Measurements from ENCODE around the gene F2.
"Not testable (repeated sequence)": the region's sequence is repeated elsewhere in the genome, so short reads cannot be mapped to it uniquely, and the experiment has no call there.

F2 gene

GRCh38 chr11:46686886-46687795 lies 31.9 kb upstream of the F2 start:
- no peak for DNase-seq (ENCODE audit: low spot score)

DNA sequence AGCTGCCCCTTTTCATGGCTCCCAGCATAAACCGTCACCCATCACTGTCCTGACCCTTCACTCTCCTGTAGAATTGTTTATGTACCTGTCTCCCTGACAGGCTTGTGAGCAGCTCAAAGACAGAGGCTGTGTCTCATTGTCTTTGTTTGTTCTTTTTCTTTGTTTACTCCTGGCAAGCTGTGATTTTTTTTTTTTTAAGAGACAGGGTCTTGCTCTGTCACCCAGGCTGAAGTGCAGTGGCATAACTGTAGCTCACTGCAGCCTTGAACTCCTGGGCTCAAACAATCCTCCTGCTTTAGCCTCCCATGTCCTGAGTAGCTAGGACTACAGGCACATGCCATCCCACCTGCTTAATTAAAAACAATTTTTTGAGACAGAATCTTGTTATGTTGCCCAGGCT lies 28.3 kb upstream of the F2 start:
- no peak for DNase-seq (ENCODE audit: low spot score)

DNA sequence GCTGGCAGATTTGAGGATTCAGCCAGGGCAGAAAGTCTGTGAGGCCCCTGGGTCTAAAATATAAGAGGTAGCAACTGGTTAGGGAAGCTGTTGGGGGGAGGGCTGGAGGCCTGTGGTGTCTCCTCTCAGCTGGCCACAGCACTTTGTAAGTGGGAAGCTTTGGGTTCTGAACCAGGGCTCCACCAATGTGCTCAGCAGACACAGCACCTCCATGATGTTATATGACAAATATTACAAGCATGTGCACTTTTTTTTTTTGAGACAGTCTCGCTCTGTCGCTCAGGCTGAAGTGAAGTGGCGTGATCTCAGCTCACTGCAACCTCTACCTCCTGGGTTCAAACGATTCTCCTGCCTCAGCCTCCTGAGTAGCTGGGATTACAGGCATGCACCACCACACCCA lies 26.6 kb upstream of the F2 start:
- DNase-seq (ENCODE audit: low spot score), result no peak

- no peak for DNase-seq (ENCODE audit: low spot score)
Observed at GRCh38 chr11:46693597-46694012, 25.4 kb upstream of the F2 start.

DNA sequence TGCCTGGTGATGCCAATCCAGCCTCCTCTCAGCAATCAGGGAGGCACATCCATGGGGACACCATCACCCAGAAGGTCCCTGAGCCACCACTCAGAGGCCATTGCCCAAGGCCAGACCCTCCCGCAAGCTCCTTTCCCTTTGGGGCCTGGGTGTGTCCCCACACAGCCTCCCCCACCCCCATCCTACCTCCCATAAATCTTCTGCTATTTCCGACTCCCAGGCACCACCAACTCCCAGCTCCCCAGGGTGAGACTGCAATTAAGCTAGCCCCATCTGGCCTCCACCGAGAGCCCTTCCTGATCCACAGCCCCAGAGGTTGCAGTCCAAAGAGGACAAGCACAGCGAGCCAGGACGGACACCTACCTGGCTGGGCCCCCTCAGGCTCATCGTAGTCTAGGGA lies 24.9 kb upstream of the F2 start:
- DNase-seq (ENCODE audit: low spot score), result no peak

DNA sequence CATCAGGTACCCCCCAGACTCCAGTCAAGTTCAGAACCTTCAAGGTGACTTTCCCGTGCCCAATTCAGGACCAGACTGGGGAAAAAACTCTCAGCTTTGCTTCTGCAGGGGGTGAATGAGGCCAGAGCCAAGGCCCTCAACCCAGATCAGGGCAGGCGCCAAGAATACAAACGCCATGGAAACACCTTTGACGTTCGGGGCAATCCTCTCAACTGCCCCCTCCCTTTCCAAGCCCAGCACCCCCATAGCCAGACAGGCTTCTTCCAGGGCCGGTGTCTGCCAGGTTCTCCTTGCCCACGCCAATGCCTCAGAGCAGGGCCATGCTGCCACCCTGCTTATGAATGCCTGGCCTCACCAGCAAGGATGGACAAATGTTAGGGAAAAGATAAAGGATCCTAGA lies 24.4 kb upstream of the F2 start:
- DNase-seq (ENCODE audit: low spot score), result no peak

- DNase-seq (ENCODE audit: low spot score), result no peak
Observed at GRCh38 chr11:46695345-46696211, 23.4 kb upstream of the F2 start.

- DNase-seq (ENCODE audit: low spot score), result no peak
Observed at GRCh38 chr11:46696212-46696558, 22.8 kb upstream of the F2 start.

DNA sequence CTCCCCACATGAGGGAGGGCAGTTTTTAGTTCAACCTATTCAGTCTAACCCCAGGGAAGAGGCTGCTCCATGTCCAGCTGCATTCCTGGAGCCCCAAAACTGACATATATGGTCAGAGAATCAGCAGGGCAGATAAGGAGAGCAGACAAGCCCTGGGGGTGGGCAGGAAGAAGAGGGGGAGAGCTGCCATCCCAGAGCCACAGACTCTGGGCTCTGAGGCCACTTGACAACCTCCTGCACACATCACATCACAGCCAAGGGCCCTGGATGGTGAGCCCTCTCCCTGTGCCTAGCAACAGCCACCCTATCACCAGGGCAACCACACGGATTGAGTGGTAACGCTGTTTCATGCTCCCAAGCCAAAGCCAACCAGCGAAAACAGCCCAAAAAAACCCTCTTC lies 21.7 kb upstream of the F2 start:
- DNase-seq (ENCODE audit: low spot score), result no peak

- DNase-seq (ENCODE audit: low spot score), result no peak
Observed at GRCh38 chr11:46697723-46698122, 21.3 kb upstream of the F2 start.

DNA sequence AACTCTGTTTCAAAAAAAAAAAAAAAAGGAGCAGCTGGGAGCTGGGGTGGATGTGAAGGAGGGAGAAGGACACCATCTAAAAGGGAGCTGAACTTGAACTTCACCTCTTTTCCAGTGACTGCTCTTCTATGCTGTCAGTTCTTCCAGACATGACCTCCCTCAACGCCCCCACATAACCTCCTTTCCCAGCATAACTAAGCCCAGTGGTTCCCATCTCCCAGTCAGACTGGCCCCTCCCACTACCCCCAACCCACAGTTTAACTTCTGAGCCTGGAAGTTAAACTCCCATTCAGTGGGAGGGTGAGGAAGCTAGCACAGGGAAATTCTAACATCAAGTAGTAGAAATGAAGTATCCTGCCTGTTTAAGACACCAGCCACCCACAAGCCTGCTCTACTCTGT lies 20.4 kb upstream of the F2 start:
- DNase-seq (ENCODE audit: low spot score), result no peak

DNA sequence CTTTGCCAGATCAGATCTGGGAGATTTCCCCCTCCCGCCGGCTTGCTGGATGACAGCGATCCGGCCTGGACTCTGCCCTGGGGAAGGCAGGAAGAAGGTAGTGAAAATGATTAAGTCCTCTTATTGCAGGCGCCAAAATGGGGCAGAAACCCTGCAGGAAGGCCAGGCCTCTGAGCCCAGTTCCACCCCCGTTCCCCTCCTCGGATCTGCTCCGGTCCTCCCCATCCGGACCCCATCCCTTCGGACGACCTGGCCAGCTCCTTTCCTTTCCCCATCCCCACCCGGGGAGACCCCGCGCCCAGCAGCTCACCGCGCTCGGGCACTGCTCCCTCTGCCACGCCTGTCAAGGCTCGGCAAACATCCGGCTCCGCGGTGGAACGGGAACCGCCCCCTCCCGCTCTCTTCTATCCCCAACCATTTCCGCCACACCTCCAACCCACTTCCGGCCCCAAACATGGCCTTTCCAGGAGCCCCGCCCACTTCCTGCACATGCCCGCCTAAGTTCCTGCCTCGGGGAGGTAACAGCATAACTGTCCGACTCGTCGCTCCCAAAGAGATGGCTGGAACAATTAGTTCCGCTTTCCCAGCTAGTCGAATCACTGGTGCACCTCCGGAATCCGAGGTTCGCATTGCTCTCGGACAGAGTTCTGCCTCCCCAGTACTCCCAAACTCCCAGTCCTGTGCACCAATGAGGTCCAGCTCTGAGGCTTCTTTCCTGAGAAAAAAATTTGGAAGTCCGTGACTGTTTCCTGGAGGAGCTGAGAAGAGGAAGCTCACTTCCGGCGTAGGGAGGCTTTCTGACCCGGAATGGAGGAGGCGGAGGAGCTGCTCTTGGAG lies 18.6 kb upstream of the F2 start, which contains the start of the genes ARHGAP1 and ZNF408:
ARHGAP1 (minus strand) TSS at position 379 of the 837 bp plus-strand sequence. CDS start 4,512 bp downstream, outside the sequence.
ZNF408 (plus strand) TSS at position 791 of the 837 bp plus-strand sequence; CDS start at position 808, 17 bp downstream.
- DNase-seq (ENCODE audit: low spot score), result peak; percentile 98

- DNase-seq (ENCODE audit: low spot score), result no peak
Observed at GRCh38 chr11:46701078-46701654, 17.8 kb upstream of the F2 start.

DNA sequence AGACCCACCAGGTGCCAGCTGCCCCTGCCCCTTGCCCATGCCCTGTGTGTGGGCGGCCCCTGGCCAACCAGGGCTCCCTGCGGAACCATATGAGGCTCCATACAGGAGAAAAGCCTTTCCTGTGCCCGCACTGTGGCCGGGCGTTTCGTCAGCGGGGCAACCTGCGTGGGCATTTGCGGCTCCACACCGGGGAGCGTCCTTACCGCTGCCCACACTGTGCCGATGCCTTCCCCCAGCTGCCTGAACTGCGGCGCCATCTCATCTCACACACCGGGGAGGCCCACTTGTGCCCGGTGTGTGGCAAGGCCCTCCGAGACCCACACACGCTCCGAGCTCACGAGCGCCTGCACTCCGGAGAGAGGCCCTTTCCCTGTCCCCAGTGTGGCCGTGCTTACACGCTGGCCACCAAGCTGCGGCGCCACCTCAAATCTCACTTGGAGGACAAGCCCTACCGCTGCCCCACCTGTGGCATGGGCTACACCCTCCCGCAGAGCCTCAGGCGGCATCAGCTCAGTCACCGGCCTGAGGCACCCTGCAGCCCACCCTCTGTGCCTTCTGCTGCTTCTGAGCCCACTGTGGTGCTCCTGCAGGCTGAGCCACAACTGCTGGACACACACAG lies 13.8 kb upstream of the F2 start:
- no peak for DNase-seq (ENCODE audit: low spot score)

DNA sequence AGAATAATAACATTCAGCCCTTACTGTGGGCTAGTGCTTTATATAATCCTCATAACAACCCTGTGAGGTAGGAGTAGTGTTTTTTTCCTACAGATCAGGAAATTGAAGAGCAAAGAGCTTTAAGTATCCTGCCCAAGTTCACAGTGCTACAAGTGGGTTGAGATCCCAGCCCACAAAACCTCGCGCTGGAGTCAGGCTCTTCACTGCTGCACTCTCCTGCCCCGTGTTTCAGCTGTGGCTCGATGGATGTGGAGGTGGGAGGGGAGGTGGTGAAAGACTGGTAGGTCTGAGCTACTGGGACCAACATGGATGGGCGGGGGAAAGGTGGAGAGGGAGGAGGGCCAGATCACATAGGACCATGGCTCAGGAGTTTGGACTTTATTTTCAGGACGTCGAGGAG lies 12.1 kb upstream of the F2 start:
- no peak for DNase-seq (ENCODE audit: low spot score)

- DNase-seq (ENCODE audit: low spot score), result not testable (repeated sequence)
Observed at GRCh38 chr11:46709351-46709750, 9.7 kb upstream of the F2 start.

DNA sequence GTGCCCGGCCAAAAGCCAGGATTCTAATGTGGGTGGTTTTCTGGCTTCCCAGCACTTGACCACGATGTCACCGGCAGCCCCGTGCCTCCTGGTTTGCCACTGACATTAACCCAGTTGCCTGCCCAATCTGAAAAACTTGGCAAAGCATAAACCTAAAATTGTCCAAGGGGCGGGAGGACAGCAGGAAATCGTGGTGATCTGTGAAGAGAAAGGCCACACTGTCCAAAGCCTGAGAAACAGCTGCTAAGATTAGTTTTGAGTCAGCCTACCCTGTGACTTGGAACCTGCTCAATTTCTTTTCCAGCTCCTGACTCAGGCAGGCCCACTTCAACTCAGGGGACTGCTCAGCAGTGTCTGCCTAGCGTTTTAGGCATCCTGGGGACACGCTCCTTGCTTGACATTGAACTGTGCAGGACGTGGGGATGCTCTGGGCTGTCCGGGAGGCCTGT lies 8.2 kb upstream of the F2 start:
- DNase-seq (ENCODE audit: low spot score), result peak; percentile 83

DNA sequence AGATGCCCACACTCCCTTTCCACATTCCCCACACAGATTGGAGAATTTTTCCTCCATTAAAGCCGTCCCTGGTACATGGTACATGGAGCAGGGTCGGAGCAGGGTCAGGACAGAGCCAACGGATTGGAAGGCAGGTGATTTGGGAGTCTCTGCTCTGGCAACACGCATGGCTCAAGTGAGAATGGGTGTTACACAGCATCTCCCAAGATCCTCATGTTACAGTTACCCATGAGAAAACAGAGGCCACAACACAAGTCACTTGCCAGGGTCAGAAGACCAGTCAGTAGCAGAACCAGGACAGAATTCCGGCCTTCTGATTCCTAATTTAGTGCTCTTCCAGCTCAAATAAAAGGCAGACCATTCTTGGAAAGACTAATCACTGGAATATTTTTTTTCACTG lies 7.7 kb upstream of the F2 start:
- DNase-seq (ENCODE audit: low spot score), result no peak

GRCh38 chr11:46712874-46713576 lies 6.0 kb upstream of the F2 start:
- DNase-seq (ENCODE audit: low spot score), result no peak

DNA sequence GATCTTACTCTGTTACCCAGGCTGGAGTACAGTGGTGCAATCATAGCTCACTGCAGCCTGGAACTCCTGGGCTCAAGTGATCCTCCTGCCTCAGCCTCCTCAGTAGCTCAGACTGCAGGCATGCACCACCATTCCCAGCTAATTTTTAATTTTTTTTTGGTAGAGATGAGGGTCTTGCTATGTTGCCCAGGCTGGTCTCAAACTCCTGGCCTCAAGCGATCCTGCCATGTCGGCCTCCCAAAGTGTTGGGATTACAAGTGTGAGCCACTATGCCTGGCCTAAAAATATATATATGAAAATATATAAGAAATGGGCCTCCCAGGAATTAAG lies 1.2 kb upstream of the F2 start:
- DNase-seq (ENCODE audit: low spot score), result not testable (repeated sequence)
